ENCODE results near the gene TRIO. TPM values are rescaled to one million over a fixed set of nuclear protein-coding genes. Genes with fewer than 3 reads are reported as not detected.

Gene TRIO
- total RNA-seq, 1 donor from 2014 or later = 89.8 TPM

DNA sequence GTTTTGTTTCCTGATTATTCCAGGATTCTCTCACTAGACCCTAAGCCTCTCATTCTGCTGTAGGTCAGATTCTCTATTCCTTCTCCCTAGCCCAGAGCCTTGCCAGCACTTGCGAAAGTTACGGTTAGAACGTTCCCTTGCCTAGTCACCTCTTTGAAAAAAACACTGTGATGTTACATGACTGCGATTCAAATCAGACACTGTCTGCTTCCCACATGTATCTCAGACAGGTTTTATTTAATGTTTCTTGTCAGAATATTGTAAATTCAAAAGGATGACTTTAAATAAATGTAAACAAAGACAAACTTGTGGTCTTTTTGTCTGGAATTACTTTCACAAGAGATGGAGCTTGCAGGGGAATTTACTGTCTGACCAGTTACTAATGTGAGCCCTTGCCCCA is 322.0 kb downstream of the TRIO start:
- intact Hi-C loops (cut with DNase I) = no loop called here
- no peak for DNase-seq (ENCODE audit: low spot score)

GRCh38 chr5:14465776-14466175 is 322.6 kb downstream of the TRIO start:
- intact Hi-C loops (cut with DNase I) = no loop called here
- no peak for DNase-seq (ENCODE audit: low spot score)

- DNase-seq (ENCODE audit: low spot score) = no peak
- intact Hi-C loops (cut with DNase I) = no loop called here
Observed at GRCh38 chr5:14467251-14467650, 324.1 kb downstream of the TRIO start.

DNA sequence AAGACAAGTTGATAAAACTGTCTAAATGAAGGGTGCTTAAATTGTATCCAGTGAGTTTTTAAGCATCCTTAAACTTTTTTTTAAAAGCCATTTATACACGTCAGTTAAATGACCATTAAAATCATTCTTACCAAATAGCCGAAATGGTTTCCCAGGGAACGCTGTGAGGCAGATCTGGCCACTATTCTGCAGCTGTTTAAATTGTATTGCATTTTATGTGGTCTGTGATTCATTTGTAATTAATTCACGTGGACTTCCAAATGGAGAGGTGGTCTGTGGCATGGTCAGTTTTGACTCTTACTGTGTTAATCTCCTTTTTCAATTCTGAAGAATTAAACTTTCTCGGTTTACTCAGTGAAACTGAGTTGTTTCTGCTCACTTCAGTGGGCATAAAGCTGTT is 324.7 kb downstream of the TRIO start:
- no peak for DNase-seq (ENCODE audit: low spot score)
- intact Hi-C loops (cut with DNase I) = no loop called here

GRCh38 chr5:14469551-14470377 is 326.6 kb downstream of the TRIO start:
- no peak for DNase-seq (ENCODE audit: low spot score)
- intact Hi-C loops (cut with DNase I) = no loop called here

- DNase-seq (ENCODE audit: low spot score) = no peak
- intact Hi-C loops (cut with DNase I) = no loop called here
Observed at GRCh38 chr5:14471507-14471906, 328.4 kb downstream of the TRIO start.

DNA sequence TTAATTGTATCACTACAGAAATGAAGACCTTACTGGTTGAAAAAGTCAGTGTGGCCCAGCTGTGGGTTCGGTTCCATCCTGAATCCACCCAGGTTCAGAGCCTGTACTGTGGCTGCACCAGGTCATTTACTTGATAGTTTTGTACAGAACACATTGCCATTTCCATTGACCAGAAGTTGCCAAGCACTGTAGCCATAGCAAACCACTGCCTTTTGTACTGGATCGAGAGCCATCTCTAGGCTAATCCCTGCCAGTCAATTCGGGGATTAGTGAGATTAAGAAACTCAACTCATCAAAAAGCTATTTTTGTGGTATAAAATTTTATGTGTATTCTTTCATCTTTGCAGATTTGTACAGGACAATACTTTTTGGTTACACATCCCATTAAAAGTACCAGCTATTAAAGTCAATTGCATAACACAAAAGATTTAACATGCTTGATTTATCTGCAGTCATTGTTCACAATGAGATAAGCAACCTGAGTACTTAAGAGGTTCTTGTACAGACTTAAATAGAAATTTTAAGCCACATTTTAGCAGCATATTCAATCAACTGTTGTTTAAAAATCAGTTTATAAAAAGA is 329.9 kb downstream of the TRIO start:
- no peak for DNase-seq (ENCODE audit: low spot score)
- intact Hi-C loops (cut with DNase I) = no loop called here

DNA sequence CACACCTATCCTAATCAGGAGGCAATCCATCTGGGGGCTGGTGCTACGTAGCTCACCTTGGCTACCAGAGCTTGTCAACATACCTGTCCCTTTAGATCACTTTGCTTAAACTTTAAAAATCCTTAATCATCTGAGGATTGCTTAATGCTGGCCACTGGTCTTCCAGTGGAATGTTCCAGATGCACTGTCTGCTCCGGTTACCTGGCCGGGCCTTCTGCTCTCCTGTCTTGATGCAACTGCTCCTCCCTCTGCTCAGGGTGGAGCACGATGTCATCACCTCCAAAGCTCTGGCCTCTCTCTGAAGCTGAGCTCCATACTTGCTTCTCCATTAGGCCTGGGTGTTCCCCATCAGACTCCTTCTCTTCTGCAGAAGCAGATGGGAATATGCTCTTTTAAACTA is 331.9 kb downstream of the TRIO start:
- intact Hi-C loops (cut with DNase I) = no loop called here
- DNase-seq (ENCODE audit: low spot score) = no peak

GRCh38 chr5:14476786-14477435 is 333.8 kb downstream of the TRIO start:
- intact Hi-C loops (cut with DNase I) = no loop called here
- no peak for DNase-seq (ENCODE audit: low spot score)

GRCh38 chr5:14479143-14479696 is 336.1 kb downstream of the TRIO start:
- DNase-seq (ENCODE audit: low spot score) = no peak
- intact Hi-C loops (cut with DNase I) = no loop called here

DNA sequence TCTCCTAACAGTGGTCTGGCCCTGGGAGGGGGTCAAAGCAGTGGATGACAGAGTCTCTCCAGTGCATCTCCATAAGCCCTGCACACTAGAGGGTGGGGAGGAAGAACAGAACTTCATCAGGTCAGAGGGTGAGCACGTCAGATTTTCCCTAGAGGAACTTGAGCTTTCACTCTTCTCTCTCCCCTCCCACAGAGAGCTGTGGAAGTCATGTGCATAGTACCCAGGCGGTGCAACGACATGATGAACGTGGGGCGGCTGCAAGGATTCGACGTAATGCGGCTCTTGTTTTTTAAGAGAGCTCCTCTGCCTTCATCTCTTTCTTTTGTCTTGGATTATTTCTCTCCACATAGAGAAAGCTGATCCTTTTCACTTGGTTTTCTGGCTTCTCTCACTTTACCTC is 338.2 kb downstream of the TRIO start:
- no peak for DNase-seq (ENCODE audit: low spot score)
- intact Hi-C loops (cut with DNase I) = no loop called here

DNA sequence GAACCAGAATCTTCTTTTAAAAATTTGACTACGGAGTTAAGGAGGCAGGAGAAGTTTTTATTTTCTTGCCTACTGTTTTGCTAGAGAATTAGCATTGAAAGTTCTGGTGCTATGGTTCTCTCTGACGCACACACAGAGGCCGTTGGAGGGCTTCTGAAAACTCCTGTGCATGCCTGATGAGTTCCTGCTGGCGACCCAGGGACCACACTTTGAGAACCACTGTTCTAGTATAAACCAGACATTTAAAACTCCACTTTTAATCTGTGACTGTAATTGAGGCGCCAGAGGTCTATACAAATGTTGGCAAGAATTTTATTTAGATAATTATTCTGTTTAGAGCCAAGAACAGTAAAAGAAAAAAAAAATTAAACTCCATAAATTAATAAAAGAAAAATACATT is 338.9 kb downstream of the TRIO start:
- intact Hi-C loops (cut with DNase I) = no loop called here

DNA sequence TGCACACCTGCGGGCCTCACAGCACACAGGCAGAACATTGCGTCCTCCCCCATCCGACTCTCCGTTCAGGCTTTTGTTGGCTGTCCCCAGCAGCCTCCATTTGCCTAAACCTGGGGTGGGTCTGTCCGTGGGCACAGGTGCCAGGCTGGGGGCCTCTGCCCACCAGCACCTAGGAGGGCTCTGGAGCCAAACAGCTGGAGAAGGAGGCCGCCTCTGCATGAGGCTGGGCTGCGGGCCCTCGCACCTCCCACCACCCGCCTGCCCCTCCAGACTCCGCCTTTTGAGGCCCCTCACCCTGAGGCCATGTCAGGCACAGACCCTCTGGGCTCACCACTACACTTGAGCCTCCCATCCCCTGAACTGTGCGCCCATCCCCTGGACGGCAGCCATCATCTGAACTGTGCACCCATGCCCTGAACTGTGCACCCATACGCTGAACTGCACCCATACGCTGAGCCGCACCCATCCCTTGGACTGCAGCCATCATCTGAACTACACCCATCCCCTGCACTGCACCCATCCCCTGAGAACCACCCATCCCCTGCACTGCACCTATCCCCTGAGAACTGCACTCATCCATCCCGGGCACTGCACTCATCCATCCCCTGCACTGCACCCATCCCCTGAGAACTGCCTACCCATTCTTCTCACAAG is 340.5 kb downstream of the TRIO start:
- no peak for DNase-seq (ENCODE audit: low spot score)
- intact Hi-C loops (cut with DNase I) = no loop called here

More for the DNA sequence above, 338.9 kb downstream of the TRIO start:
- no peak for DNase-seq (ENCODE audit: low spot score)

DNA sequence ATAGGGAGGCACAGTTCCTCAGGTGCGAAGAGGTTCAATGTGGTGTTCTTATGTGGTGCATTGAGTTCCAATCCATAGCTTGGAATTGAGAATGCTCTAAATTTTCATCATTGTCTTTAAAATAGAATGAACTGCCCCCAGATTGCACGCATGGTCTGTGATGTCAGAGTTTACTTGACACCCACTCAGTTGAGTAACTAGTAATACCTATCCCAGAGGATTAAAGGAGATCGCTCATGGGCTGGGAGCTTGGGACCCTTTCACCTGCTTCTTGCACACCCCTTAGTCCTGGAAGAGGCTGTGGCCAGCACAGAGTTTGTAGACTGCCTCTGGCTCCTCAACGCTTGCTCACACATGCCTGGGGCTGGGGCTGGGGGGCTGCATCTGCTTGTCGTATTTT is 343.3 kb downstream of the TRIO start:
- intact Hi-C loops (cut with DNase I) = no loop called here
- no peak for DNase-seq (ENCODE audit: low spot score)

GRCh38 chr5:14486996-14487896 is 344.1 kb downstream of the TRIO start:
- intact Hi-C loops (cut with DNase I) = no loop called here
- DNase-seq (ENCODE audit: low spot score) = no peak

DNA sequence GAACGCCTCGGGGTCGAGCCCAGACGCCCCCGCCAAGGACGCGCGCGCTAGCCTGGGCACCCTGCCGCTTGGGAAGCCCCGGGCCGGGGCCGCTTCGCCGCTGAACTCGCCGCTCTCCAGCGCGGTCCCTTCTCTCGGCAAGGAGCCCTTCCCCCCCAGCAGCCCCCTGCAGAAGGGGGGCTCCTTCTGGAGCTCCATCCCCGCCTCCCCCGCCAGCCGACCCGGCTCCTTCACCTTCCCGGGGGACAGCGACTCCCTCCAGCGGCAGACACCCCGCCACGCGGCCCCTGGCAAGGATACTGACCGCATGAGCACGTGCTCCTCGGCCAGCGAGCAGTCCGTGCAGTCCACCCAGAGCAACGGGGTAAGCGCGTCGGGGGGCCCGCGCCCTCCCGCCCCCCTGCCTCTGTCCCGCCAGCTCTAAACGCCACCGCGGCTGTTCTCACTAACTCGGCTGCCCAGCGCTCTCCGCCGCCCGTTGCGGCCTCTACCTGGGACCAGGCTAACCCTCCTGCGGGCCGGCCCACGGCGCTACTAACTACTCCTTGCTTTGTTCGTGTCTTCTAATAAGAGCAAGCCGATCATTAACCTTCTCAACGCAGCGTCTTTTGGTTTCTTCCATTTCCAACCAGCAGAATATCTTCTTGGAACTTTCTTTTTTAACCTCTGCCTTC is 344.9 kb downstream of the TRIO start:
- DNase-seq (ENCODE audit: low spot score) = no peak
- intact Hi-C loops (cut with DNase I) = no loop called here

DNA sequence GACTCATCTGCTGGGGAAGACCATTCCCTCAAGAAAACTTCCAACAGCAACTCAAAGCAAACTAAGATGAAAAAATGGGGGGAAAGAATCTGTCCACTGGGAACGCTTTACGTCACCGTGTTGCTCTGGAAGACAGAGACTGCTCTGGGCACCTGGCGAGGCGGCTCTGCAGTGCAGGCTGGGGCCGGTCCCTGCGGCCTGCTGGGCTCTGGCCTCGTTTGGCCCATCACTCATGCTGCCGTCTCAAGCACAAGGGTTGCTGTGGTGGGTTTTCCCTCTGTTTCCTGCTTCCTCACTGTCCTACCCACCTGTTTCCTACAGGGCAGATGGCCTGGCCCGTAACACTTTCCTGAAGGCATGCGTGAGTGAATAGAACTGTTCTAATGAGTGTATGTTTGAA is 345.6 kb downstream of the TRIO start:
- no peak for DNase-seq (ENCODE audit: low spot score)
- intact Hi-C loops (cut with DNase I) = no loop called here

- no peak for DNase-seq (ENCODE audit: low spot score)
- intact Hi-C loops (cut with DNase I) = loop anchor here (10.0 kb wide), 1 partner anchor 155 kb away; no protein-coding TSS in a partner anchor
Observed at GRCh38 chr5:14489643-14490042, 346.5 kb downstream of the TRIO start.

All from cardiac septum (tissue), 1 donor.